ENCODE measurements around the gene OPA3. TPM values are rescaled to one million over a fixed set of nuclear protein-coding genes. Genes with fewer than 3 reads are reported as not detected.

Gene OPA3
- total and polyA plus RNA-seq, 5 donors from 2014 or later: 4.7 to 8.2 (median 6.9) TPM

DNA sequence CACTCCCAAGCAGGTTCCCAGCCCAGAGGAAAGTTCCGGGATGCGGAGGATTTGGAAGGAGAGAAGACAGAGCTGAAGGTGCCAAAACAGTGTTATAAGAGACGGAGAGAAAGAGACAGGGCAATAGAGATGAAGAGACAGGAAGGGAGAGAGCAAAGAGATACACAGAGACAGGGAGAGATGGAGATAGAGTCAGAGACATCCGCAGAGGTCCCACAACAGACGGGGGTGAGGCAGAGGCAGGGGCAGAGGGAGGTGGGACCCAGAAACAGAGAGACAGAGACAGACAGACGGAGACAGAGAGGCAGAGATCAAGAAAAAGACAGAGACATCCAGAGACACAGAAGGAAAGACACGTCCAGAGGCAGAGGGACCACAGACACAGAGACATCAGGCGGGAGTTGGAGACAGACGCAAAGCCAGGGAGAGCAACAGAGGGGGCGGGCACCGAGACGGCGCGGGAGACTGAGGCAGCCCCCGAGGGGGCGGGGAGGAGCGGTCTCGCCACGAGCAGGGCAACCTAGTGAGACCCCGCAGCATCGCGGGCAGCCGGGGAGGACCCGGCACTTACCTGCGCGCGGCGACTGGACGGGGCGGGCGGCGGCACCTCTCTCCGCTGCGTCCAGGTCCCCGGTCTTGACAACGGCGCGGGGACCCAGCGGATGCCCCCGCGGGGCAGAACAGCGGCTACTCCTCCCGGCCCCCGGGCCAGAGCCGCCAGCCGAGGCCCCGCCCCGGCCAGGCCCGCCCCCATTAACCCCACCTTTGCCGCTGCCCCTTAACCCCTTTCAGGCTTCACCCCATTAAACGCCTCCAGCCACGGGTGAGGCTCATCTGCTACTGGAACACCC, 17.1 kb upstream of the OPA3 start, which contains the start of gene GPR4:
GPR4 (minus strand) TSS at position 689 of the 851 bp plus-strand sequence. CDS start 10,346 bp downstream, outside the sequence.
- Histone ChIP-seq H3K36me3 (ENCODE audit: control insufficient read depth, insufficient read depth, low read length) (no peaks in the 10 kb centered on the region), H3K27me3 (ENCODE audit: control insufficient read depth, insufficient read depth, low read length) (peaks cover 38% of the 10 kb centered on the region), H3K27ac (ENCODE audit: insufficient read depth, low read length, poor library complexity, severe bottlenecking) (no peak within 1 kb of the TSS), H3K4me3 (ENCODE audit: low read depth, low read length) (no peak within 1 kb of the TSS), H3K9me3 (ENCODE audit: control insufficient read depth in 2 of 2, low read length in 2 of 2) (no peaks in the 10 kb centered on the region), H3K4me1 (ENCODE audit: control insufficient read depth, insufficient read depth, low read length, poor library complexity, severe bottlenecking) (peaks cover 7% of the 10 kb centered on the region)
- peak within 1 kb of the TSS in 1 of 4 donors; percentile 36 for H3K4me3 Mint-ChIP-seq
- DNase-seq: no peak
- no peak for ATAC-seq (ENCODE audit: low read depth in 2 of 2)
- H3K27ac Mint-ChIP-seq: peak within 1 kb of the TSS in 1 of 3 donors; percentile 70
- peaks cover 68% of the 10 kb centered on the region for H3K27me3 Mint-ChIP-seq
- H3K36me3 Mint-ChIP-seq: peaks cover 4% of the 10 kb centered on the region
- H3K9me3 Mint-ChIP-seq: peaks cover 0 to 1% (median 0%) of the 10 kb centered on the region in 7 donors
- H3K4me1 Mint-ChIP-seq: peaks cover 0 to 38% (median 24%) of the 10 kb centered on the region in 4 donors

GRCh38 chr19:45601115-45601514, 16.5 kb upstream of the OPA3 start:
- Histone ChIP-seq H3K27me3 (ENCODE audit: control insufficient read depth, insufficient read depth, low read length) (peaks cover 39% of the 10 kb centered on the region), H3K27ac (ENCODE audit: insufficient read depth, low read length, poor library complexity, severe bottlenecking) (no peak overlapping the region), H3K9me3 (ENCODE audit: control insufficient read depth in 2 of 2, low read length in 2 of 2) (no peaks in the 10 kb centered on the region), H3K4me3 (ENCODE audit: low read depth, low read length) (no peak overlapping the region), H3K36me3 (ENCODE audit: control insufficient read depth, insufficient read depth, low read length) (no peaks in the 10 kb centered on the region), H3K4me1 (ENCODE audit: control insufficient read depth, insufficient read depth, low read length, poor library complexity, severe bottlenecking) (peaks cover 7% of the 10 kb centered on the region)
- no peak for ATAC-seq (ENCODE audit: low read depth in 2 of 2)
- H3K27ac Mint-ChIP-seq: no peak overlapping the region
- DNase-seq: no peak
- H3K36me3 Mint-ChIP-seq: peaks cover 4% of the 10 kb centered on the region
- no peak overlapping the region for H3K4me3 Mint-ChIP-seq
- H3K4me1 Mint-ChIP-seq: peaks cover 0 to 41% (median 24%) of the 10 kb centered on the region in 4 donors
- H3K27me3 Mint-ChIP-seq: peaks cover 74% of the 10 kb centered on the region
- H3K9me3 Mint-ChIP-seq: peaks cover 0 to 1% (median 0%) of the 10 kb centered on the region in 7 donors

DNA sequence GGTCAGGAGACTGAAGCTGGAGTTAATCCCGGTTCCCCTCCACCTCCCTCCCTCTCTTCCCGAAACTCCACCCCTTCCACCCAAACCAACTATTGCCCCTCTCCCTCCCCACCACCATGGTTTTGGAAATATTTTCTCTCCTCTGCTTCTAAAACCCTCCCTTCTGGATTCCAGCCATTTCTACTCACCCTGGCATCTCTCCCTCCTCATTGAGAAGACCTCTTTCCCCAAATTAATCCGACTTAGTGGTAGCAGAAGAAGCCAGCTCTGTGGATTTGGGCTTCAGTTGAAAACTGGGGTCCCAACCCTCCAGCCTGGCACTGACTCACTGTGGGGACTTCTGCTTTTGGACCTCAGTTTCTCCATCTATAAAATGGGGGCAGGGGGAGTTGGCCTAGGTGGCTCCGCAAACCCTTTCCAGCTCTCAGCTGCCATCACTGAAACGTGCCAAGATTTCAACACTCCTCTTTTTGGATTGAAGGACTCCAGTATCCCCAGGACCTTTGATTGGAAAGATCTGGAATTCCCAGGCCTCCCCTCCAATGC, 15.8 kb upstream of the OPA3 start:
- peaks cover 79% of the 10 kb centered on the region for H3K27me3 Mint-ChIP-seq
- no peak overlapping the region for H3K27ac Mint-ChIP-seq
- H3K36me3 Mint-ChIP-seq: peaks cover 4% of the 10 kb centered on the region
- H3K4me1 ChIP-seq (ENCODE audit: control insufficient read depth, insufficient read depth, low read length, poor library complexity, severe bottlenecking): peaks cover 7% of the 10 kb centered on the region
- H3K4me3 Mint-ChIP-seq: no peak overlapping the region
- no peaks in the 10 kb centered on the region for H3K36me3 ChIP-seq (ENCODE audit: control insufficient read depth, insufficient read depth, low read length)
- H3K9me3 ChIP-seq (ENCODE audit: control insufficient read depth in 2 of 2, low read length in 2 of 2): no peaks in the 10 kb centered on the region
- ATAC-seq (ENCODE audit: low read depth in 2 of 2): no peak
- DNase-seq: no peak
- peaks cover 0 to 41% (median 24%) of the 10 kb centered on the region in 4 donors for H3K4me1 Mint-ChIP-seq
- peaks cover 0 to 1% (median 0%) of the 10 kb centered on the region in 7 donors for H3K9me3 Mint-ChIP-seq
- no peak overlapping the region for H3K4me3 ChIP-seq (ENCODE audit: low read depth, low read length)
- no peak overlapping the region for H3K27ac ChIP-seq (ENCODE audit: insufficient read depth, low read length, poor library complexity, severe bottlenecking)
- peaks cover 39% of the 10 kb centered on the region for H3K27me3 ChIP-seq (ENCODE audit: control insufficient read depth, insufficient read depth, low read length)

GRCh38 chr19:45599286-45599685, 14.7 kb upstream of the OPA3 start:
- Mint-ChIP-seq H3K4me1 (peaks cover 0 to 41% (median 24%) of the 10 kb centered on the region in 4 donors), H3K27me3 (peaks cover 79% of the 10 kb centered on the region), H3K36me3 (peaks cover 4% of the 10 kb centered on the region), H3K9me3 (peaks cover 0 to 1% (median 0%) of the 10 kb centered on the region in 7 donors), H3K4me3 (no peak overlapping the region), H3K27ac (no peak overlapping the region)
- Histone ChIP-seq H3K4me1 (ENCODE audit: control insufficient read depth, insufficient read depth, low read length, poor library complexity, severe bottlenecking) (peaks cover 7% of the 10 kb centered on the region), H3K9me3 (ENCODE audit: control insufficient read depth in 2 of 2, low read length in 2 of 2) (no peaks in the 10 kb centered on the region), H3K27ac (ENCODE audit: insufficient read depth, low read length, poor library complexity, severe bottlenecking) (no peak overlapping the region), H3K27me3 (ENCODE audit: control insufficient read depth, insufficient read depth, low read length) (peaks cover 39% of the 10 kb centered on the region), H3K36me3 (ENCODE audit: control insufficient read depth, insufficient read depth, low read length) (no peaks in the 10 kb centered on the region), H3K4me3 (ENCODE audit: low read depth, low read length) (no peak overlapping the region)
- ATAC-seq (ENCODE audit: low read depth in 2 of 2) (no peak), DNase-seq (no peak)

DNA sequence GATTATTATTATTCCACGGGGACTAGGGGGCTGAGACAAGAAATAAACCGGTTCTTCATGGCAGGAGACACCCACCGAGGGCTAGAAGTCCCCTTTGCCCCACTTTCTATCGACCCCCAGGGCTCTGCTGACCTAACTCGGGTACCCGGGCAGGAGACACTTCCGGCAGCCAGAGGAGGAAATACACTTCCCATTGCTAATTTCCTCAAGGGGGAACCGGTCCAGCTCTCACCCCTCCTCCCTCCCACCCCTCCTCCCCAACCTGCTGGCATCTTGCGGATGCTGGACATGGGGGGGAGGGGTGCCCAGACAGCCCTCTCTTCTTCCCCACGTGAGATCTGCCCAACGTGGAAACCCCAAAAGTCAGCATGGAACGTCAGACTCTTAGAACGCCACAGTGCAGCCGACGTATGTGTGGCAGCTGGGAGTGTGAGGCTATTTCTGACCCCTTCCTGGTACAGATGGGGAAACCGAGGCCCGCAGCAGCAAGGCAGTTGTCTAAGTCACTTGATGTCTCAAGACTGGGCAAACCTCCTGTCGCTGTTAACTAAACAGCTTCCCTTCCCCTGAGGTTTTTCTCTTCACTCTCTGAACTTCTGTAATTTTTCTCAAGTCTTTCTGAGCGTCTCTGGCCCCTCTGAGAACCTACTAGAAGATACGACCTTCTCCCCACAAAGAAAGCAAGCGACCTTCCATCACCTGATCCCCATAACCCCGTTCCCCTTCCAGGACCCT, 13.8 kb upstream of the OPA3 start:
- no peak overlapping the region for H3K27ac ChIP-seq (ENCODE audit: insufficient read depth, low read length, poor library complexity, severe bottlenecking)
- peaks cover 39% of the 10 kb centered on the region for H3K27me3 ChIP-seq (ENCODE audit: control insufficient read depth, insufficient read depth, low read length)
- peak overlapping the region in 2 of 4 donors; percentile 3 to 5 for H3K4me3 Mint-ChIP-seq
- H3K9me3 ChIP-seq (ENCODE audit: control insufficient read depth in 2 of 2, low read length in 2 of 2): no peaks in the 10 kb centered on the region
- H3K36me3 ChIP-seq (ENCODE audit: control insufficient read depth, insufficient read depth, low read length): no peaks in the 10 kb centered on the region
- no peak for ATAC-seq (ENCODE audit: low read depth in 2 of 2)
- H3K4me3 ChIP-seq (ENCODE audit: low read depth, low read length): no peak overlapping the region
- H3K27ac Mint-ChIP-seq: peak overlapping the region in 2 of 3 donors; percentile 1 to 20
- H3K4me1 ChIP-seq (ENCODE audit: control insufficient read depth, insufficient read depth, low read length, poor library complexity, severe bottlenecking): peaks cover 7% of the 10 kb centered on the region
- peaks cover 0 to 1% (median 0%) of the 10 kb centered on the region in 7 donors for H3K9me3 Mint-ChIP-seq
- no peak for DNase-seq
- H3K27me3 Mint-ChIP-seq: peaks cover 77% of the 10 kb centered on the region
- peaks cover 0 to 41% (median 24%) of the 10 kb centered on the region in 4 donors for H3K4me1 Mint-ChIP-seq
- H3K36me3 Mint-ChIP-seq: peaks cover 4% of the 10 kb centered on the region

DNA sequence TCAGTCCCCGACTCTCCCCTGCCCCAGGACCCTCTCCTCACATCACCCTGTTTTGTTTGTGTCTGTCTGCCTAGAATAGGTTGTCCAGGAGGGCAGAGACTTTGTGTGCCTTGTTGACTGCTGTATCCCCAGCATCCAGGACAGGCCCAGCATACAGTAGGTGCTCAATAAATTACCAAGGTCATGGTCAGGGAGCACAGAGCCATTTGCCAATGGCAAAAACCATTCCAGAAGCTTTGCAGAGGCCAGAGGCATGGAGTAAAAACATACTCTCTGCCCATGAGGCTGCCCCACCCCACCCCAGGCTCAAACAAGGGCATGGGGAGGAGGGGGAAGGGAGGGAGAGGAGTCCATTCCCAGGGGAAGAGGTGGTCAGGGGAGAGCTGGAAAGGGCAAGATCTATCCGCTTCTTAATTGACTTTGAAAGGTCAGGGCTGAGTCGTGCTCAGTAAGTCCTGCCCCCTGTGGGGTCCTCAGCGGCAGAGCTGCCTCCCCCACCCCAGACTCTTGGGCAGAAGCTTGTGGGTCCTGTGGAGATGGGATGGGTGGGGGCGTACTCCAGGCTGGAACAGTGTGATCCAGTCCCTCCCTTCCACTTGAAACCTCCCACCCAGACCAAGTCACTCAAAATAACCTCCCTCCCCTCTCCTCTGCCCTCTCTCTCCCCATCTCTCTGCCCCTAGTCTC, 13.0 kb upstream of the OPA3 start:
- Mint-ChIP-seq H3K36me3 (peaks cover 4% of the 10 kb centered on the region), H3K4me3 (peak overlapping the region in 1 of 4 donors; percentile 47), H3K27ac (no peak overlapping the region), H3K27me3 (peaks cover 68% of the 10 kb centered on the region), H3K4me1 (peaks cover 0 to 41% (median 23%) of the 10 kb centered on the region in 4 donors), H3K9me3 (peaks cover 0 to under 1% (median 0%) of the 10 kb centered on the region in 7 donors)
- H3K36me3 ChIP-seq (ENCODE audit: control insufficient read depth, insufficient read depth, low read length): no peaks in the 10 kb centered on the region
- no peak for DNase-seq
- no peak overlapping the region for H3K4me3 ChIP-seq (ENCODE audit: low read depth, low read length)
- H3K4me1 ChIP-seq (ENCODE audit: control insufficient read depth, insufficient read depth, low read length, poor library complexity, severe bottlenecking): peaks cover 7% of the 10 kb centered on the region
- no peaks in the 10 kb centered on the region for H3K9me3 ChIP-seq (ENCODE audit: control insufficient read depth in 2 of 2, low read length in 2 of 2)
- H3K27ac ChIP-seq (ENCODE audit: insufficient read depth, low read length, poor library complexity, severe bottlenecking): no peak overlapping the region
- no peak for ATAC-seq (ENCODE audit: low read depth in 2 of 2)
- peaks cover 39% of the 10 kb centered on the region for H3K27me3 ChIP-seq (ENCODE audit: control insufficient read depth, insufficient read depth, low read length)

DNA sequence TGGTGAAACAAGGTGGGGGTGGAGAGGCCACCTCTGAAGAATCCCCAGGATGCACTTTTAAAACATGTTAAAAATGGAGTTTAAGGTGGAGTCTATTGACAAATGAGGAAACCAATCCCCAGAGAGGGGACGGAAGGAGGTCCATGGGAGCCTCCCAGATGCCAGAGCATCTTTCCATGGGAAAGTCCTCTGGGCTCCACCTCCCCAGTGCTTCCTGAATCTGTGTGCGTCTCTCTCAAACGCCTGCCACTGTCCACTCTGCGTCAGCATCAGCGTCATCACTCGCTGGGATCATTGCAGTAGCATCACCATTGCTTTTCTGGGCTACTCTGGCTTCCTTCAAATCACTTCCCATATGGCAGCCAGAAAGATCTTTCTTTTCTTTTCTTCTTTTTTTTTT, 11.2 kb upstream of the OPA3 start:
- DNase-seq: no peak
- no peaks in the 10 kb centered on the region for H3K36me3 ChIP-seq (ENCODE audit: control insufficient read depth, insufficient read depth, low read length)
- no peaks in the 10 kb centered on the region for H3K9me3 ChIP-seq (ENCODE audit: control insufficient read depth in 2 of 2, low read length in 2 of 2)
- Mint-ChIP-seq H3K4me3 (no peak overlapping the region), H3K27me3 (peaks cover 57% of the 10 kb centered on the region), H3K36me3 (peaks cover 4% of the 10 kb centered on the region), H3K27ac (no peak overlapping the region), H3K4me1 (peaks cover 0 to 34% (median 23%) of the 10 kb centered on the region in 4 donors), H3K9me3 (peaks cover 0 to 1% (median 0%) of the 10 kb centered on the region in 7 donors)
- ATAC-seq (ENCODE audit: low read depth in 2 of 2): no peak
- peaks cover 27% of the 10 kb centered on the region for H3K27me3 ChIP-seq (ENCODE audit: control insufficient read depth, insufficient read depth, low read length)
- no peak overlapping the region for H3K4me3 ChIP-seq (ENCODE audit: low read depth, low read length)
- H3K4me1 ChIP-seq (ENCODE audit: control insufficient read depth, insufficient read depth, low read length, poor library complexity, severe bottlenecking): peaks cover 7% of the 10 kb centered on the region
- no peak overlapping the region for H3K27ac ChIP-seq (ENCODE audit: insufficient read depth, low read length, poor library complexity, severe bottlenecking)
